CD4-positive, alpha-beta memory T cell (primary cell): ENCODE measurements around the gene GTF3C1. TPM values are rescaled to one million over a fixed set of nuclear protein-coding genes. Genes with fewer than 3 reads are reported as not detected.

Source experiments
- CTCF ChIA-PET: fragments of 350-600 bp; sonication (Branson Sonifier 250); formaldehyde crosslinking; loops from one replicate; lab custom pipeline; 2021; ENCODE audit warnings: inconsistent platforms; ENCODE audit not compliant: partially characterized antibody; lab: Charles Lee
- POLR2A ChIA-PET: fragments of 350-600 bp; sonication (Branson Sonifier 250); formaldehyde crosslinking; loops from one replicate; lab custom pipeline; 2021; ENCODE audit not compliant: partially characterized antibody; lab: Charles Lee
- DNase-seq, 5 donors: peaks; one replicate each; pipeline versions ENCODE4 v3.0.0 to v3.0.0-alpha.2; 2020 to 2022; ENCODE audit warnings: mixed read lengths in 1 of 5
- H3K27ac ChIP-seq: one replicate; pipeline ENCODE4 v1.7.0; 2013; ENCODE audit warnings: low read depth, low read length
- H3K27me3 ChIP-seq: 2 replicates; pipeline ENCODE4 v1.7.0; 2013; ENCODE audit warnings: mild to moderate bottlenecking, low read length, moderate library complexity; ENCODE audit not compliant: insufficient read depth
- H3K36me3 ChIP-seq: 2 replicates; pipeline ENCODE4 v1.7.0; 2013; ENCODE audit warnings: mild to moderate bottlenecking, low read length, moderate library complexity; ENCODE audit not compliant: insufficient read depth
- H3K4me1 ChIP-seq: 2 replicates; pipeline ENCODE4 v1.7.0; 2013; ENCODE audit warnings: mild to moderate bottlenecking, low read length, moderate library complexity; ENCODE audit not compliant: insufficient read depth
- H3K4me3 ChIP-seq, 2 donors: one replicate each; pipeline ENCODE4 v1.7.0; 2013; ENCODE audit warnings: low read length in 2 of 2, mild to moderate bottlenecking in 1 of 2
- H3K9me3 ChIP-seq, 2 donors: one replicate each; pipeline ENCODE4 v1.7.0; 2013; ENCODE audit warnings: low read length in 2 of 2, control low read depth in 1 of 2; ENCODE audit not compliant: control insufficient read depth in 1 of 2
- H3K27ac Mint-ChIP-seq, 7 donors: one replicate each; pipeline ENCODE4 v1.8.0; 2020 to 2021; ENCODE audit warnings: mixed read lengths in 7 of 7, mild to moderate bottlenecking in 6 of 7, inconsistent platforms in 3 of 7, moderate library complexity in 3 of 7
- H3K27me3 Mint-ChIP-seq, 2 donors: one replicate each; pipeline ENCODE4 v1.8.0; 2020 to 2021; ENCODE audit warnings: mixed read lengths in 2 of 2
- H3K36me3 Mint-ChIP-seq, 2 donors: one replicate each; pipeline ENCODE4 v1.8.0; 2020 to 2021; ENCODE audit warnings: mixed read lengths in 2 of 2, inconsistent platforms in 1 of 2, mild to moderate bottlenecking in 1 of 2
- H3K4me1 Mint-ChIP-seq, 4 donors: one replicate each; pipeline ENCODE4 v1.8.0; 2020 to 2021; ENCODE audit warnings: mixed read lengths in 4 of 4, mild to moderate bottlenecking in 1 of 4
- H3K4me3 Mint-ChIP-seq, 8 donors: one replicate each; pipeline ENCODE4 v1.8.0; 2020 to 2021; ENCODE audit warnings: mixed read lengths in 8 of 8, mild to moderate bottlenecking in 7 of 8, moderate library complexity in 6 of 8, inconsistent platforms in 3 of 8
- H3K9me3 Mint-ChIP-seq, 8 donors: one replicate each; pipeline ENCODE4 v1.8.0; 2020 to 2021; ENCODE audit warnings: mixed read lengths in 8 of 8, mild to moderate bottlenecking in 5 of 8, inconsistent platforms in 3 of 8, moderate library complexity in 1 of 8
- intact Hi-C: fragments of 100-400 bp; cut with micrococcal nuclease; formaldehyde crosslinking; loops from one replicate; pipeline ENCODE4 v1.15.1; 2023
- polyA plus RNA-seq, 2 donors: library from polyadenylated mRNA; unstranded; fragments of 300-500 nt; fragmentation: Illumina TruSeq; gene quantifications; one replicate each; pipeline ENCODE4 v1.2.3, GENCODE V29; 2021
- total RNA-seq, 2 experiments: library from RNA; stranded (reverse); gene quantifications; one replicate each; pipeline ENCODE4 v1.2.3, GENCODE V29; 2021

GTF3C1 gene
- total and polyA plus RNA-seq, 4 experiments from 2014 or later = 4.8 to 53.1 (median 39.5) TPM

DNA sequence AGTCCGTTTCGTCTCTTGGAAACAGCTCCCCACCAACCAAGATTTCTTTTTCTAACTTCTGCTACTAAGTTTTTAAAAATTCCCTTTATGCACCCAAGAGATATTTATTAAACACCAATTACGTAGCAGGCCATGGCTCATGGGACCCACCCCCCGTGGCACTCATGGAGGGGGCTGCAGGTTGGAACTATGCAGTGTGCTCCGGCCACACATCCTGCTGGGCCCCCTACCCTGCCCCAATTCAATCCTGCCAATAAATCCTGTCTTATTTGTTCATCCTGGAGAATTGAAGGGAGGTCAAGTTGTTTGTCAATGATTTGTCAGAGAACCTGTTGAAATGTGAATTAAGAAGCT, 99.5 kb downstream of the GTF3C1 start:
- Mint-ChIP-seq H3K36me3 (peaks cover 30 to 40% of the 10 kb centered on the region in 2 donors), H3K4me3 (peak overlapping the region in 7 of 8 donors; percentile 50 to 88 (median 68)), H3K27ac (peak overlapping the region; percentile 80 to 99 (median 94)), H3K9me3 (peaks cover 0 to 6% (median 0%) of the 10 kb centered on the region in 8 donors), H3K27me3 (no peaks in the 10 kb centered on the region), H3K4me1 (peaks cover 44 to 92% (median 68%) of the 10 kb centered on the region in 4 donors)
- Histone ChIP-seq H3K27me3 (no peaks in the 10 kb centered on the region), H3K27ac (peak overlapping the region; percentile 53), H3K9me3 (no peaks in the 10 kb centered on the region), H3K4me3 (no peak overlapping the region), H3K4me1 (peaks cover 75% of the 10 kb centered on the region), H3K36me3 (peaks cover 21% of the 10 kb centered on the region)
- POLR2A ChIA-PET = interaction anchor here (0.7 to 6.6 kb wide), 17 partner anchors 9 to 281 kb away, joined by 3 to 35 read pairs (median 5); partner anchors contain the start of gene IL21R
- no peak for DNase-seq
- CTCF ChIA-PET = interaction anchor here (1.2 to 5.1 kb wide), 10 partner anchors 10 to 220 kb away, joined by 3 to 27 read pairs (median 4); no protein-coding TSS in a partner anchor
- intact Hi-C loops = no loop called here

DNA sequence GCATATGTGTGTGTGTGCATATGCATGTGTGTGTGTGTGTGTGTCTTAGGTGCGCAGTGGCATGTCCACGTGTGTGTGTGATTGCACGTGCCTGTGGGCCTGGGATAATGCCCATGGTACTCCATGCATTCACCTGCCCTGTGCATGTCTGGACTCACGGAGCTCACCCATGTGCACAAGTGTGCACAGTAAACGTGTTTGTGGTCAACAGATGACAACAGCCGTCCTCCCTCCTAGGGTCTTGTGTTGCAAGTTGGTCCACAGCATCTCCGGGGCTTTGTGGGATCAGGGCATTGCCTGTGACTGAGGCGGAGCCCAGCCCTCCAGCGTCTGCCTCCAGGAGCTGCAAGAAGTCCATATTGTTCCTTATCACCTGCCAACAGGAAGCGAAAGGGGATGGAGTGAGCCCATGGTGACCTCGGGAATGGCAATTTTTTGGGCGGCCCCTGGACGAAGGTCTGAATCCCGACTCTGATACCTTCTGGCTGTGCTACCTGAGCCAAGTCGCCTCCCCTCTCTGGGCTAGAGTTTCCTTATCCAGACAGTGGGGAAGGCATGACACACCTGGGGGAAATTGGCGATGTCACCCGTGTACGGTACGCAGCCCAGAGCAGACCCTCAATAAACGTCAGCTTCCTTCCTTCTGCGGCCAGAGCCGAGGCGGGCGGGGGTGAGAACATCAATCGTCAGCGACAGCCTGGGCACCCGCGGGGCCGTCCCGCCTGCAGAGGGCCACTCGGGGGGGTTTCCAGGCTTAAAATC, 100.1 kb downstream of the GTF3C1 start:
- Histone ChIP-seq H3K4me3 (no peak overlapping the region), H3K4me1 (peaks cover 74% of the 10 kb centered on the region), H3K27ac (peak overlapping the region; percentile 53), H3K36me3 (peaks cover 26% of the 10 kb centered on the region), H3K9me3 (peaks cover 0 to under 1% of the 10 kb centered on the region in 2 donors), H3K27me3 (no peaks in the 10 kb centered on the region)
- peaks cover 36 to 46% of the 10 kb centered on the region in 2 donors for H3K36me3 Mint-ChIP-seq
- ChIA-PET CTCF (interaction anchor here (1.2 to 5.1 kb wide), 8 partner anchors 14 to 215 kb away, joined by 3 to 27 read pairs (median 4); no protein-coding TSS in a partner anchor), POLR2A (interaction anchor here (0.7 to 6.6 kb wide), 15 partner anchors 11 to 280 kb away, joined by 3 to 35 read pairs (median 5); partner anchors contain the start of genes IL21R and KDM8)
- H3K27me3 Mint-ChIP-seq = no peaks in the 10 kb centered on the region
- H3K9me3 Mint-ChIP-seq = peaks cover 0 to 8% (median 1%) of the 10 kb centered on the region in 8 donors
- intact Hi-C loops = no loop called here
- peaks cover 44 to 89% (median 70%) of the 10 kb centered on the region in 4 donors for H3K4me1 Mint-ChIP-seq
- H3K27ac Mint-ChIP-seq = peak overlapping the region; percentile 80 to 99 (median 94)
- DNase-seq = peak; percentile 72 to 94 (median 80)
- peak overlapping the region in 7 of 8 donors; percentile 50 to 88 (median 68) for H3K4me3 Mint-ChIP-seq

- ChIA-PET CTCF (interaction anchor here (1.2 to 4.8 kb wide), 2 partner anchors 212 to 214 kb away, joined by 4 to 27 read pairs; no protein-coding TSS in a partner anchor), POLR2A (interaction anchor here (1.2 to 6.6 kb wide), 7 partner anchors 11 to 245 kb away, joined by 3 to 35 read pairs (median 6); partner anchors contain the start of genes IL21R and KDM8)
- Histone ChIP-seq H3K36me3 (peaks cover 34% of the 10 kb centered on the region), H3K27ac (peak overlapping the region; percentile 53), H3K27me3 (no peaks in the 10 kb centered on the region), H3K4me1 (peaks cover 74% of the 10 kb centered on the region), H3K9me3 (peaks cover 5 to 8% of the 10 kb centered on the region in 2 donors), H3K4me3 (no peak overlapping the region)
- intact Hi-C loops = no loop called here
- Mint-ChIP-seq H3K4me3 (peak overlapping the region in 5 of 8 donors; percentile 17 to 88 (median 51)), H3K36me3 (peaks cover 44 to 53% of the 10 kb centered on the region in 2 donors), H3K4me1 (peaks cover 44 to 88% (median 68%) of the 10 kb centered on the region in 4 donors), H3K27me3 (no peaks in the 10 kb centered on the region), H3K27ac (peak overlapping the region; percentile 89 to 99 (median 97)), H3K9me3 (peaks cover 0 to 11% (median 5%) of the 10 kb centered on the region in 8 donors)
- no peak for DNase-seq
These were observed 100.9 kb downstream of the GTF3C1 start for GRCh38 chr16:27448532-27449433.

DNA sequence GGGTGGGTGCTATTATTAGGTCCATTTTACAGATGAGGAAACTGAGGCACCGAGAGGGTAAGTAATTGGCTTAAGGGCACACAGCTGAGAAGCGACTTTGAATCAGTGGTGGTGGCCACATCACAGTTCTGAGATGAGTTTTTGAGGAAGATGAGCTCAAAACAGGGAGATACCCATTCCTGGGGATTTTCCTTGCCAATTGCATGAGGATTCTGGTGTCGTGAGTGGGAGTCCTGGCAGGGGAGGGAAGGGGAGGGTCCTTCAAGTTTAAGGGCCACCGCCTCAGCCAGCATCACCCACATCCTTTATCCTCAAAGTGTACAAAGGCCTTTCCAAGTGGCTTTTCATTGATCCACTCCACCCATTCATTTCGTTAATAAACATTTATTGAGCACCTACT, 102.4 kb downstream of the GTF3C1 start:
- Mint-ChIP-seq H3K4me1 (peaks cover 44 to 81% (median 60%) of the 10 kb centered on the region in 4 donors), H3K27me3 (no peaks in the 10 kb centered on the region), H3K36me3 (peaks cover 58 to 66% of the 10 kb centered on the region in 2 donors), H3K4me3 (peak overlapping the region in 5 of 8 donors; percentile 38 to 83 (median 82)), H3K9me3 (peaks cover 0 to 11% (median 5%) of the 10 kb centered on the region in 8 donors), H3K27ac (peak overlapping the region; percentile 96 to 99 (median 97))
- H3K36me3 ChIP-seq = peaks cover 46% of the 10 kb centered on the region
- no peaks in the 10 kb centered on the region for H3K27me3 ChIP-seq
- H3K9me3 ChIP-seq = peaks cover 5 to 8% of the 10 kb centered on the region in 2 donors
- CTCF ChIA-PET = interaction anchor here (0.9 to 2.0 kb wide), 10 partner anchors 8 to 291 kb away, joined by 3 to 11 read pairs (median 5); no protein-coding TSS in a partner anchor
- peaks cover 64% of the 10 kb centered on the region for H3K4me1 ChIP-seq
- peak overlapping the region; percentile 63 for H3K27ac ChIP-seq
- H3K4me3 ChIP-seq = peak overlapping the region in 1 of 2 donors; percentile 30
- POLR2A ChIA-PET = interaction anchor here (0.9 to 6.6 kb wide), 13 partner anchors 8 to 273 kb away, joined by 4 to 35 read pairs (median 8); partner anchors contain the start of gene IL21R
- intact Hi-C loops = loop anchor here (2.0 kb wide), 1 partner anchor 80 kb away; no protein-coding TSS in a partner anchor
- DNase-seq = no peak

- Histone ChIP-seq H3K4me1 (peaks cover 61% of the 10 kb centered on the region), H3K36me3 (peaks cover 46% of the 10 kb centered on the region), H3K9me3 (peaks cover 5 to 8% of the 10 kb centered on the region in 2 donors), H3K27me3 (no peaks in the 10 kb centered on the region), H3K27ac (peak overlapping the region; percentile 63), H3K4me3 (peak overlapping the region in 1 of 2 donors; percentile 30)
- Mint-ChIP-seq H3K27ac (peak overlapping the region; percentile 96 to 99 (median 97)), H3K36me3 (peaks cover 61 to 69% of the 10 kb centered on the region in 2 donors), H3K27me3 (no peaks in the 10 kb centered on the region), H3K4me1 (peaks cover 41 to 75% (median 55%) of the 10 kb centered on the region in 4 donors), H3K9me3 (peaks cover 0 to 11% (median 5%) of the 10 kb centered on the region in 8 donors), H3K4me3 (peak overlapping the region in 7 of 8 donors; percentile 38 to 83 (median 76))
- ChIA-PET POLR2A (interaction anchor here (0.6 to 6.6 kb wide), 15 partner anchors 8 to 273 kb away, joined by 3 to 35 read pairs (median 6); partner anchors contain the start of gene IL21R), CTCF (interaction anchor here (0.9 to 2.0 kb wide), 11 partner anchors 9 to 291 kb away, joined by 3 to 11 read pairs (median 5); no protein-coding TSS in a partner anchor)
- intact Hi-C loops = loop anchor here (1.0 to 2.0 kb wide), 3 partner anchors 44 to 103 kb away; partner anchors contain the start of genes GTF3C1 and IL21R
- DNase-seq = peak; percentile 84 to 92 (median 86)
These were observed 103.0 kb downstream of the GTF3C1 start for GRCh38 chr16:27446721-27447120.
